HG03575 (cell line): ENCODE data around the gene JPH2.
"Not testable (repeated sequence)": the region's sequence is repeated elsewhere in the genome, so short reads cannot be mapped to it uniquely, and the experiment has no call there.

Experiments used
- ATAC-seq: cut with Tn5 transposase; IDR thresholded peaks from one replicate; pipeline ENCODE4 v1.9.1; 2021; ENCODE audit not compliant: unreplicated experiment, insufficient number of reproducible peaks, low FRiP score; ENCODE audit errors: extremely low read depth

The JPH2 gene

DNA sequence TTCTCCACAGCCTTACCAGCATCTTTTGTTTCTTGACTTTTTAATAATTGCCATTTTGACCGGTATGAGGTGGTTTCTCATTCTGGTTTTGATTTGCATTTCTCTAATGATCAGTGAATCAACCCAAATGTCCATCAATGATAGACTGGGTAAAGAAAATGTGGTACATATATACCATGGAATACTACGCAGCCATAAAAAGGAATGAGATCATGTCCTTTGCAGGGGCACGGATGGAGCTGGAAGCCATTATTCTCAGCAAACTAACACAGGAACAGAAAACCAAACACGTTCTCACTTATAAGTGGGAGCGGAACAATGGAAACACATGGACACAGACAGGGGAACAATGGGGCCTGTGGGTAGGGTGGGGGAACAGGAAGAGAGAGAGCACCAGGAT lies 4.7 kb upstream of the JPH2 start:
- ATAC-seq, result not testable (repeated sequence)

DNA sequence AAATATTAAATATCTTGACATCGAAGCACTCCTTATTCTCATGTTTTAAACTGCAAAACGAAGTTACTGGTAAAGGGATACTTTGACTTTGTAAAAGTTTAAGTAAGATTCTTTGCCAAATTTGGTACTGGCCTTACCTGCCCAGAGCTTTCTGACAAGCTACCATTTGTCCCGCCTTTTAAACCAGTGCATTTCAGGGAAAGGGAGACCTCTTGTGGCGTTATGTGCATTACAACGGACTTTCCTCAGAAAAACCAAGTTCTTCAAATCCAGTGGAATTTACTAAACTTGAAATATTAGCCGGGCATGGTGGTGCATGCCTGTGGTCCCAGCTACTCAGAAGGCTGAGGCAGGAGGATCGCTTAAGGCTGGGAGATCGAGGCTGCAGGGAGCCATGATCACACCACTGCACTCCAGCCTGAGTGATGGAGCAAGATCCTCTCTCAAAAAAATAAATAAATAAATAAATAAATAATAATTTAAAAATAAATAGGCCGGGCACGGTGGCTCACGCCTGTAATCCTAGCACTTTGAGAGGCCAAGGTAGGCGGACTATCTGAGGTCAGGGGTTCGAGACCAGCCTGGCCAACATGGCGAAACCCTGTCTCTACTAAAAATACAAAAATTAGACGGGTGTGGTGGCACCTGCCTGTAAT lies 3.3 kb upstream of the JPH2 start:
- ATAC-seq, result not testable (repeated sequence)

DNA sequence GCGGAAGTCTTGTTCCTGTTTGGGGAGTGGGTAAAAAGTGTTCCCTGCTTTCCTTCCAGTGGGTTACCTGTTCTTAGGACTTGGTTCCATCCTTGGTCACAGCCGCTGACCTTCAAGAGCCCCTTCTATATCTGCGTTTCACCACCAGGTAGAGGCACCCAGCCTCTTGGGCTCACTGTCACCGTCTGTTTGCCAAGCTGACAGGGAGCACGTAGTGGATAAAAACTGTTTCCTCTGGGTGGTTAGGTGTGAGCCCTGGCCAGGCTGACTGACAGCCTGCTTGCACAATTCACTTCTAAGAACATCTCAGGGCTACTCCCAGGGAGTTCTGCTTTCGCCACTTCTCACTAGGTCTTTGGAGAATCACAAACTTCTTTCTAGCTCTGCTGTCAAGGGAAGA lies 1.8 kb upstream of the JPH2 start:
- ATAC-seq, result no peak

DNA sequence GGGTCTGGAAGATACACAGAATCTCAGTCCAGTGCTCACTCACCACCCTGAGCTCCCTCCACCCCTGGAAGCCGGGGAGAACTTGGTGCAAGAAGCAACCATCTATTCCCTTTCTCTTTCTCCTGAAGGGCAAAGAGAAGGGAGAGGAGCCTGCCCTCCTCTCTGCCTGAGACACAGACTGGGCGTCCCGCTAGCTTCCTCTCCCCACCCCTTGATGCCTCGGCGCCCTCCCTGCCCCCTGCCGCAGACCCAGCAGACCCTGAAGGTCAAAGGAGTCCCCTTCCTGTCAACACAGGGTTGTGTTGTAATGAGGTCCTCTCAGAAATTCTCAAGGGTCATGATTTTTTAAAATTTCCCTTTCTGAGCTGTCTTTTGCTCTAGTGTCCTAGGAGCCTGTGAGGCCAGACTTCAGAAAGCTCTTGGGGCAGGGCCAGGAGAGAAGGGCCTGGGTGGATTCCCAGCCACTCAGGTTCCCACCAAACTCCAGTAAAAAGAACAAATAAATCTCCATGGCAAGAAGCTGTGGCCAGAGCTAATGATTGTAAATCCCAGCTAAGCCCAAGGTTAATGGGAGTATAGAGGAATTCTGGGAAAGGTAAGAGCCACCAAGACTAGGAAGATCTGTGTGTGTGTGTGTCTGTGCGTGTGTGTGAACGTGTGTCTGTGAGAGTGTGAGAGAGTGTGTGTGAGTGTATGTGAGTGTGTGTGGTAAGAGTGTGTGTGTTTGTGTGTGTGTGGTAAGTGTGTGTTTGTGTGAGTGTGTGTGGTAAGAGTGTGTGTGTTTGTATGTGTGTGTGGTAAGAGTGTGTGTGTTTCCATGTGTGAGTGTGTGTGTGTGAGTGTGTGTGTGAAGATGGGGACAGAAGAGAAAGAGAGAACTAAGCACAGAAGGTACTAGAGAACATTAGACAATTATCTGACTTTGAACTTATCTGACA lies 1.1 kb upstream of the JPH2 start:
- no peak for ATAC-seq

DNA sequence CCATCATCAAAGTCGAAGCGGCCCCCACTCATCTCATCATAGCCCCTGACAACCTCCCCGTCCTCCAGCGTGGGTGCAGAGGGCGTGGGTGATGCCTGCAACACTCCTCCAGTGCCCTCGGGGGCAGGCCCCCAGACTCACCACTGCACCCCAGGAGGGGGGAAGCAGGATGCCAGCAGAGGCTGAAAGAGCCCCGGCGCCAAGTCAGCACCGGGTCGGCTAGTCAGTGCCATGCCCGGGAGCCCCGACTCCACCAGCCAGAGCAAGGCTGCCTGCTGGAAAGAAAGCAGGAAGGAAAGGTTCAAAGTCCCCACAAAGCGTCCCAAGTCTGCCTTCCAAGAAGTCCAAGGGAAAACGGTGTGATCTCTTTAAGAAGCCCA lies 324 bp downstream of the JPH2 start:
- no peak for ATAC-seq

DNA sequence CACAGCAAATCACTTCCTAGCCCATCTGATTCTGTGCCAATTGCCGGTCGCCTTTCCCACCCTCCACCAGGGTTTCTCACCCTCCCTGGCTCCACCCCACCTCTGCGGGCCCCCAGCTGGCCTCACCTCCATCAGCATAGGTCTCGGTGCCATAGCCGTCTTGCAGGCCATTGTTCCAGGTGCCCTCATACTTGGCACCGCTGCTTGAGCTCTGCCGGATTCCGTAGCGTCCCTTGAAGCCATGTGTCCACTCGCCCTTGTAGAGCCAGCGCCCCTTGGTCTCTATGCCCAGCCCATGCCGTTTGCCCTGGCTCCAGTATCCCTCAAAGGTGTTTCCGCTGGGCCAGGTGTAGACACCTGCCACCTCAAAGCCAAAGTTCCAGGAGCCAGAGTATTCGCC lies 787 bp downstream of the JPH2 start:
- ATAC-seq, result no peak

DNA sequence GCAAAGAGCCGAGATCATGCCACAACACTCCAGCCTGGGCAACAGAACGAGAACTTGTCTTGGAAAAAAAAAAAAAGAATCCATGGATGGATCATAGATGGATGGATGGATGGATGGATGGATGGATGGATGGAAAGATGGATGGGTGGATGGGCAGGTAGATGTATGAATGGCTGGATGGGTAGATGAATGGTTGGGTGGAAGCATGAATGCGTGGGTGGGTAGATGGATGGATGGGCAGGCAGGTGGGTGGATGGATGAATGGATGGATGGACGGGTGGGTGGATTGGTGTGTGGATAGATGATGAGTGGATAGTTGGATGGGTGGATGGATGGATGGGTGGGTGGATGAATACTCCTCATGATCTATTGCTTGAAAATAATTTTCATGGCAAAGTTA lies 1.4 kb downstream of the JPH2 start:
- ATAC-seq, result no peak

DNA sequence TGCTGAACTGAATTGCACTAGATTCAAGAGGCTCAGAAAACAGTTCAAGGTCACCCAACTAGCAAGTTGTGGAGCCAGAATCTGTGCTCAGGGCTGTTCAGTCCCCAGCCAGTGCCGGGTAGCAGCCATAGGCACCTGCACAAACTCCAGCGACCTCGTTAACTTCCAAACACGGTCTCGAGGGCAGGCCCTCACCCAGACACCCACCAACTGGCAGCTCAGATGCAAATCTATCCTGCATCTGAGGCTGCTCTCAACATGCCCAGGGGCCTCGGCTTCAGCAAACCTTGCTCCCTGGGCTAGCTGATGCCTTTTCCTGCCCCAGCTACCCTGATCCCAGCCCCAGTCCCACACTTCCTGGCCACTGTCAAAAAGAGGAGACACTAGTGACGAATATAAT lies 3.7 kb downstream of the JPH2 start:
- ATAC-seq, result no peak

DNA sequence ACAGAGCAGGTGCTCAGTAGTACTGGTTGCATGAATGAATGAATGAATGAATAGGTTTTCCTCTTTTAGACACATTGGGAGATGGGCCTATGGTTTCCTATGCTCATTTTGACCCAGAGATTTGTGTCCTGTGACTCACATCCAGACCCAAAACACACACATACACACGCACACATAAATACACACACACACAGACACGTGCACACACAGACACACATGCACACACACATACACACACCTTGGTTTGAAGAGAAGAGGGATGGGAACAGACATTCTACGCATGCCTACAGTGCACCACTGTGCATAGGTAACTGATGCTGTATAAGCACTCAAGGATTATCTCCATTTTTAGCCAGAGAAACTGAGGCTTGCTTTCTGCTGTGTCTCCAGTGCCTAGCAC lies 4.1 kb downstream of the JPH2 start:
- no peak for ATAC-seq

DNA sequence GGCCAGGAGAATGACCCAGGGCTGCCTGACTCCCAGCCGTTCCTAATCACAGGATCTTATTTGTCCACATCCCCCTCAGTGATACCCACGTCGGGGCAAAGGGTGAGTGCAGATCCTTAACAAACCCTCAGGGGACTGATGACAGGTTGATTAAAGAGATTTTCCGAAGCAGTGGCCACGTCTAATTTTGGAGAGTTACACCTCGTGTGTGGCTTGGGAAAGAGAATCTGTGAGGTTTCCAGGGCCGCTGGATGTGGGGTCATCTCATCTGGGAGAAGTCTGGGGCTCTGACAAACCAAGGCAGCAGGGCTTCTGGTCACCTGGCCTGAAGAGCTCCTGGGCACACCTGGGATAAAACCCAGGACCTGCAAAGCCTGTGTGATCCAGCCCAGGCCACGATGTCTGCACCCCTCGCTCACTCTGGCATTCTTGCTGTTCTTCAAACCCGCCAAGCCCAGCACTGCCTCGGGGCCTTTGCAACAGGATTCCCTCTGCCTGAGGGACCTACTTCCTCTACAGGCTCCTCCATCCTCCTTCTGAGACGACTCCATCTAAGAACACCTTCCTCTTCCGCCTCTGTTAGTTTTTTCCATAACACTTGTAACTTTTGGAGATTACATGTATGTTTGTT lies 4.7 kb downstream of the JPH2 start:
- ATAC-seq, result no peak

DNA sequence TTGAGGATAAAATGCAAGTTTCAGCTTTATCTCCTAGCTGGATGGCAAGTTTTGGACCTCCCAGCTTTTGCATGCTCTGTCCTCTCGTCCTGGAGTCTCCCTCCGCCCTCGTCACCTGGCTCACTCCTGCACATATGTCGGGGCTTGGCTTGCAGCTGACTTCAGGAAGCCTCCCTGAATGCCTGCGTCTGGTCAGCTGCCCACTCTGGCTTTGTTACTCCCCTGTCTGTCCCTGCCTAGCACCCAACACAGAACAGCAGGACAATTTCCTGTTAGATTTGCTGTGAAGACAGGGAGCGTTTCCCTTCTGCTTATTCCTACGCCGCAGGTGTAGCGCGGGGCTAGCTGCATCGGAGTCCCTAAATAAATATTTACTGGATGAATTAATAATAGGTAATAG lies 5.4 kb downstream of the JPH2 start:
- no peak for ATAC-seq

DNA sequence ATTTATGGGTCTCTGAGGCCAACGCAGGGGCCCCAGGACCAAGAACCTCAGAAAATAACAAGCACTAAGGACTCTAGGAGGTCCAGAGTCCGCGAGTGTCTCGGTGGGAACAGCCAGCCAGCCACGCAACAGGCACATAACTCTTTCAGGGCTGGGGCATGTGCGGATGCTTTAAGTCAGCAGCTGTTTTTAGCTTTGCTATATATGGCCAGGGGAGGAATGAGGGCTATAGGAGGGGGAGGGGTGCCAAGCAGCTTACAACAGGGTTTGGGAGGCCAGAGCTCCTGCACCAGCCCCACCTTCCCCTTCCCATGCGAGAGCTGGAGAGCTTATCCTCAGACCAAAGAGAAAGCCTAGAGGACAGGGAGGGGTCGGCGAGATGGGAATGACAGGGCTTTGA lies 6.2 kb downstream of the JPH2 start:
- ATAC-seq, result no peak

DNA sequence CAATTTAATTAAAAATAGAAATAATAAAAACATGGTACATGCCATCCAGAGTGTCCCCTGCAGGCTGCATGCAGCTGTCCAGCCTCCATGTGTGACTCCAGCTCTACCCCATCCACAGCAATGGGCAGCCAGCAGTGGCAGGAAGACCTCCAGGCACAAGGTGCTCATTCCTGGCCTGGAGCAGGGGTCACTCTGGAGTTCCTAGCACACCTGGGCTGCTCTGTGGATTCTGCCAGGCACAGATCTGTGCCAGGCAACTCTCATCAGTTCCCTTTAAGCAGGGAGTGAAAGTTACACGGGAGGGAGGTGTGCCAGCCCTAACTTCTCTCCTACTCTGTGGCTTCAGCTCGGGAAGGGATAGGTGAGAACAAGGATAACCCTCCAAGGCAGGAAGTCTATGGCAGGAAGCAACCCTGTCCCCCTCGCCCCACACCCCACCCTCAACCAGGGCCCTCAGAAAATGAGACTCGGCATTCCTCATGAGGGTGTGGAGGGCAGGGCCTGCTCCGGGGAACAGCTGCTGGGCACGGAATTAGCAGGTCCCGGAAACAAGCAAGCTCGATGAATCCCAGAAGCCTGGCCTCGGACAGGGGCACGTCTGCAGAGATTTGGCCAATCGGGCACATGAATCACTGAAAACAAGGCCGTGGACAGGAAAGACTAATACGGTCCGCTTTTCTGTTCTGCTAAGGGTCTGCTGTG lies 10.0 kb downstream of the JPH2 start:
- no peak for ATAC-seq

DNA sequence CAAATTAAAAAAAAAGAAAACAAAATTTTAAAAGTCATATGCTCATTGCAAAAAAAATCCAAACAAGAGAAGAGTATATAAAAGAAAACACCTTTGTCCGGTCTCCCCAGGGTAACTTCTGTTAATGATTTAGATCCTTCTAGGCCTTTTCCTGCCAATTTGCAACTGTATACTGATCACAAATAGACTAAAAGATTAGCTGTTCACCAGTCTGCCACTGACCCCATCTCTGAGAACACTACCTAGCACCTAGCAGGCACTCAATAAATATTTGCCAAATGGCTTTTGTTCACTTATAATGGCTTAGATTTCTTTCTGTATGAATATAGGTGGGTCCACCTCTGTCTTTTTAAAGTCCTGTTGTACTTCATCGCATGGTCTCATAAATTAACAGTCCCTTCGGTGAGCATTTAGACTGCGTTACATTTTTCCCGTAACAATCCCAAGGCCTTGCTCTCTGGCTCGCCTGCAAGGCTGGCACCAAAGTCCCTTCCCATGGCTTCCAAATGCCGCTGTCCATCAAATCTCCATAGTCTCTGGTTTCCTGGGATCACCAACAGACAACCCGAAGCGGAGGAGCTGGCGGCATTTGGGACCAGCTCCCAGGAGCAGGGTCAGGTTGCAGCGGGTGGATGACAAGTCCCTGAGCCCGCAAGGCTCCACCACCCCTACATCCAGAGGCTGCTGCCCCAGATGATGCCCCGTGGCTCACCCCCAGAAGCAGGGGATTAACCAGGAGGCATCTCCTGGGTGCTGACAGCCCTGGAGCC lies 11.8 kb downstream of the JPH2 start:
- ATAC-seq, result no peak

DNA sequence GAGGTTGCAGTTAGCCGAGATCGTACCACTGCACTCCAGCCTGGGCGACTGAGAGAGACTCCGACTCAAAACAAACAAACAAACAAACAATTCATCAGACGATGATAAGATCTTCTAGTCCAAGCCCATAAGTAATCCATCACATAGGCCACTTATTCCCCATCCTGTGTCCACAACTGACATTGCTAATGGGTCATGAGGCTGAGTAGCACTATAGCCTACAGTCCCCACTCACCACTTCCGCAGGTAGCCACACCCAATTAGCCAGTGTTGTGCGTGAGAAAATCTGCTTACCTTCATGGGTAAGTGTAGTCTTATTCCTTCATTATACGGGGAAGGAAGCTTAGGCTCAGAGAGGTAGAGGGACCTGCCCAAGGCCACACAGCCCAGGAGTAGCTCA lies 13.1 kb downstream of the JPH2 start:
- no peak for ATAC-seq

DNA sequence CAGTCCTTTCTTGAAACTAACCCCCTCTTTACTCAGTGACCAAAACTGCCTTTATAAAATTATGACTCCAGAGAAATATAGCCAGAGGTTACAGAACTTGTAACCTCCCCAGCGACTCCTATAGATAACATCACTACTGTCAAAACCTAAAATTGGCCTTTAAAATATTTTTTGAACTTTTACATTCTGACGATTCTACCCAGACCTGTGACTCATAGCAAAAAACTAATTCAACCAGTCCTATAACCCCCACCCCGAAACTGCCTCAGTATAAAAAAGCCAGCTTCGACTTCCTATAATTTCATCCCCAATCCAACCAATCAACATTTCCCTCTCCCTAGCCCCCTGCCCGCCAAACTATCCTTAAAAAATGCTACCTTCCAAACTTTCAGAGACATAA lies 13.9 kb downstream of the JPH2 start:
- ATAC-seq, result no peak

DNA sequence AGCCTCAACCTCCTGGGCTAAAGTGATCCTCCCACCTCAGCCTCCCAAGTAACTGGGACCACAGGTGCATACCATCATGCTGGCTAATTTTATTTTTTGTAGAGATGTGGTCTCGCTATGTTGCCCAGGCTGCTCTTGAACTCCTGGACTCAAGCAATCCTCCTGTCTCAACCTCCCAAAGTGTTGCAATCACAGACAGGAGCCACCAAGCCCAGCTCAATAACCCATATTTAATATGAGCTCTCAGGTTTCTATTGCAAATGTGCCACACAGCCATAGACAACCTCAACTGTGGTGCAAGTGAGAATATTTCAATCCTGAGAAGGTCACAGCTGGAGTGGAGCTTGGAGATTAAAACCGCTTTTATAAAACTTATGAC lies 14.4 kb downstream of the JPH2 start:
- no peak for ATAC-seq

DNA sequence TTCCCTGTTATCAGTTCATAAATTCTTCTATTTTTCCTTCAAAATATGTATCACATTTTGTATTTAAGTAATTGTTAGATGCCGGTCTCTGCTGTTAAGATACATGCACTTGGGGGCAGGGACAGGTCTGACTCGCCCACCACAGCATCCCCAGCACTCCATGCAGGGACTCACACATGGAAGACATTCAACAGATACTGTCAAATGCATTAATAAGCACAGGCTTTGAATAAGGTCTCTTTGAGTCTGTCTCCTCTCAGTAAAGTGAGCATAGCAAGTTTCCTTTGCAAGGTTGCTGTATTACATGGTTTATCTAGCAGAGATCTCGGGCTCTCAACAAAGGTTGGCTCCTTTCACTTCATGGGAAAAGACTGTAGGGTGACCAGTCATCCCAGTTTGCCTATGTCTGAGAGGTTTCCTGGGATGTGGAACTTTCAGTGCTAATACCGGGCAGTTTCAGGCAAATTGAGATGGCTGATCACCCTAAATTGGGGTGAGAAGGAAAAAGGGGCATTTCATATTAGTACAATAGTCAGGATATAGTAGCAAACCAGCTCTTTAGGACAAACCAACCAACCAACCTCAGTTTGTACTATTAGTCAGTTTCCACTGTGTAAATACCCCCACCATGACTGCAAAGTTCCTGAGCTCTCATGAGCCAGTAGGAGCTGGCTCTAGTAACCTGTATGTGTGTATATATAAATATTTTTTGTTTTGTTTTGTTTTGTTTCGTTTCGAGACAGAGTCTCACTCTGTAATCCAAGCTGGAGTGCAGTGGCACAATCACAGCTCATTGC lies 15.0 kb downstream of the JPH2 start:
- ATAC-seq, result no peak
